B cell (primary cell): Measurements from ENCODE around the gene PERCC1.

ENCODE experiments used
- CTCF ChIP-seq: fragments of 200-600 bp; IDR thresholded peaks from one replicate; pipeline ENCODE4 v1.8.0; 2022; ENCODE audit warnings: antibody characterized with exemption, mild to moderate bottlenecking
- EZH2 ChIP-seq: IDR thresholded peaks from 2 replicates; pipeline ENCODE4 v1.6.1; 2012; ENCODE audit warnings: borderline replicate concordance, low read depth, mild to moderate bottlenecking, moderate library complexity, low read length; ENCODE audit not compliant: insufficient read depth, poor library complexity, severe bottlenecking

- TF ChIP-seq CTCF, result no peak
- TF ChIP-seq EZH2, result no peak
Measured at GRCh38 chr16:1444730-1445517, 14.0 kb downstream of the PERCC1 start.
